GM23338 (cell line): ENCODE measurements around the gene VAX1. TPM values are rescaled to one million over a fixed set of nuclear protein-coding genes. Genes with fewer than 3 reads are reported as not detected.

ENCODE experiments used
- ATAC-seq: fragments of 200-7000 bp; cut with Tn5 transposase; 3 replicates; pipeline ENCODE4 v1.9.1; 2020
- DNase-seq: peaks from one replicate; pipeline ENCODE4 v3.0.0-alpha.2; 2015; ENCODE audit warnings: low spot score
- H2AFZ ChIP-seq: fragments of 200-600 bp; sonication (generic); 2 replicates; pipeline ENCODE4 v1.8.0; 2016; ENCODE audit warnings: antibody characterized with exemption, mild to moderate bottlenecking, moderate library complexity
- H3F3A ChIP-seq: fragments of 200-600 bp; sonication (generic); replicated peaks from 2 replicates; pipeline ENCODE4 v1.8.0; 2017; ENCODE audit warnings: antibody characterized with exemption, mixed run types, low read depth
- H3K27ac ChIP-seq: fragments of 200-600 bp; sonication (generic); 2 replicates; pipeline ENCODE4 v1.6.1; 2016; ENCODE audit warnings: low read depth
- H3K27me3 ChIP-seq: fragments of 200-600 bp; sonication (generic); 2 replicates; pipeline ENCODE4 v1.8.0; 2016; ENCODE audit warnings: mild to moderate bottlenecking, mixed run types, moderate library complexity; ENCODE audit not compliant: insufficient read depth
- H3K36me3 ChIP-seq: fragments of 200-600 bp; sonication (generic); 2 replicates; pipeline ENCODE4 v1.8.0; 2016; ENCODE audit warnings: mild to moderate bottlenecking; ENCODE audit not compliant: insufficient read depth
- H3K4me1 ChIP-seq: fragments of 200-600 bp; sonication (generic); 2 replicates; pipeline ENCODE4 v1.8.0; 2016; ENCODE audit warnings: mild to moderate bottlenecking, moderate library complexity; ENCODE audit not compliant: insufficient read depth
- H3K4me2 ChIP-seq: fragments of 200-600 bp; sonication (generic); 2 replicates; pipeline ENCODE4 v1.7.1; 2017; ENCODE audit warnings: mixed run types
- H3K4me3 ChIP-seq: fragments of 200-600 bp; sonication (generic); 2 replicates; pipeline ENCODE4 v1.6.1; 2016; ENCODE audit warnings: mixed run types
- H3K79me2 ChIP-seq: fragments of 200-600 bp; sonication (generic); replicated peaks from 2 replicates; pipeline ENCODE4 v1.8.0; 2017; ENCODE audit warnings: mild to moderate bottlenecking; ENCODE audit not compliant: insufficient read depth
- H3K9me2 ChIP-seq: fragments of 200-600 bp; sonication (generic); 2 replicates; pipeline ENCODE4 v1.8.0; 2017; ENCODE audit not compliant: insufficient read depth
- H4K20me1 ChIP-seq: fragments of 200-600 bp; sonication (generic); replicated peaks from 2 replicates; pipeline ENCODE4 v1.8.0; 2017; ENCODE audit warnings: mild to moderate bottlenecking; ENCODE audit not compliant: insufficient read depth
- H3K27ac Mint-ChIP-seq: 2 replicates; pipeline ENCODE4 v1.8.0; 2020; ENCODE audit warnings: inconsistent platforms, mild to moderate bottlenecking, moderate library complexity, mixed read lengths
- H3K27me3 Mint-ChIP-seq: 3 replicates; pipeline ENCODE4 v1.8.0; 2022; ENCODE audit warnings: low read depth, mild to moderate bottlenecking, moderate library complexity, mixed read lengths, inconsistent platforms; ENCODE audit not compliant: insufficient read depth, poor library complexity
- H3K36me3 Mint-ChIP-seq: 3 replicates; pipeline ENCODE4 v1.8.0; 2021; ENCODE audit warnings: low read depth, mild to moderate bottlenecking, inconsistent platforms, moderate library complexity, mixed read lengths
- H3K4me1 Mint-ChIP-seq: 3 replicates; pipeline ENCODE4 v1.8.0; 2020; ENCODE audit warnings: mild to moderate bottlenecking, inconsistent platforms, mixed read lengths
- H3K4me3 Mint-ChIP-seq: 3 replicates; pipeline ENCODE4 v1.8.0; 2021; ENCODE audit warnings: moderate library complexity, mild to moderate bottlenecking, inconsistent platforms, mixed read lengths
- H3K9me3 Mint-ChIP-seq: 3 replicates; pipeline ENCODE4 v1.8.0; 2020; ENCODE audit warnings: moderate library complexity, mild to moderate bottlenecking, inconsistent platforms, mixed read lengths
- CREB1 ChIP-seq: fragments of 250-450 bp; sonication (Bioruptor Pico); IDR thresholded peaks from 2 replicates; pipeline ENCODE4 v1.5.0; 2020; ENCODE audit warnings: low read depth, mild to moderate bottlenecking, moderate library complexity
- CTCF ChIP-seq, 2 experiments: fragments of 200-600 bp in 1 of 2; sonication (generic) in 1 of 2; conservative IDR thresholded peaks; 2 replicates each; pipeline versions ENCODE4 v1.5.1 to v1.6.1; 2016 to 2017; ENCODE audit warnings: antibody characterized with exemption in 2 of 2, low read depth in 2 of 2, mild to moderate bottlenecking in 2 of 2, moderate library complexity in 1 of 2
- ETS1 ChIP-seq: IDR thresholded peaks from 2 replicates; pipeline ENCODE4 v1.6.1; 2016; ENCODE audit warnings: antibody characterized with exemption
- EZH2 ChIP-seq: fragments of 200-600 bp; sonication (generic); IDR thresholded peaks from one replicate; pipeline ENCODE4 v1.8.0; 2017; ENCODE audit warnings: antibody characterized with exemption, mild to moderate bottlenecking, low read depth; ENCODE audit not compliant: unreplicated experiment
- EZH2phosphoT487 ChIP-seq: fragments of 200-600 bp; sonication (generic); IDR thresholded peaks from one replicate; pipeline ENCODE4 v1.8.1; 2018; ENCODE audit warnings: antibody characterized with exemption; ENCODE audit not compliant: unreplicated experiment
- JUNB ChIP-seq: IDR thresholded peaks from one replicate; pipeline ENCODE4 v1.6.1; 2016; ENCODE audit warnings: antibody characterized with exemption; ENCODE audit not compliant: unreplicated experiment
- NANOG ChIP-seq: IDR thresholded peaks from 2 replicates; pipeline ENCODE4 v1.6.1; 2016; ENCODE audit warnings: antibody characterized with exemption, borderline replicate concordance
- POLR2AphosphoS5 ChIP-seq: IDR thresholded peaks from 2 replicates; pipeline ENCODE4 v1.6.1; 2016; ENCODE audit warnings: antibody characterized with exemption, low read depth
- REST ChIP-seq: IDR thresholded peaks from one replicate; pipeline ENCODE4 v1.6.1; 2018; ENCODE audit warnings: antibody characterized with exemption; ENCODE audit not compliant: unreplicated experiment
- STAT1 ChIP-seq: IDR thresholded peaks from one replicate; pipeline ENCODE4 v1.6.1; 2016; ENCODE audit warnings: antibody characterized with exemption; ENCODE audit not compliant: unreplicated experiment
- ZNF114 ChIP-seq: fragments of 250-450 bp; sonication (Bioruptor Pico); IDR thresholded peaks from 2 replicates; pipeline ENCODE4 v1.5.0; 2020; ENCODE audit warnings: mild to moderate bottlenecking, moderate library complexity
- ZNF331 ChIP-seq: fragments of 250-450 bp; sonication (Bioruptor Pico); IDR thresholded peaks from 2 replicates; pipeline ENCODE4 v1.5.0; 2020; ENCODE audit warnings: low read depth, mild to moderate bottlenecking, moderate library complexity
- ZNF462 ChIP-seq: fragments of 250-450 bp; sonication (Bioruptor Pico); IDR thresholded peaks from 2 replicates; pipeline ENCODE4 v1.5.0; 2020; ENCODE audit warnings: mild to moderate bottlenecking, moderate library complexity
- polyA plus RNA-seq: library from polyadenylated mRNA; unstranded; fragments of >200 nt; fragmentation: Nextera tagmentation; extraction: Ambion mirVana; gene quantifications from 2 replicates; pipeline ENCODE4 v1.2.1, GENCODE V29; 2016
- total RNA-seq: library from RNA; depleted of rRNA; stranded (reverse); fragments of >200 nt; shearing (Covaris generic); gene quantifications from 2 replicates; pipeline ENCODE4 v1.2.3, GENCODE V29; 2014

The VAX1 gene
- total and polyA plus RNA-seq, 2 experiments from 2014 or later, result not detected

GRCh38 chr10:117134306-117135025 is 3.6 kb downstream of the VAX1 start:
- H3K27ac ChIP-seq, result no peak overlapping the region
- peak overlapping the region; percentile 81 for H3K4me2 ChIP-seq
- TF ChIP-seq EZH2, result peak; percentile 92
- no peak for TF ChIP-seq ETS1
- TF ChIP-seq REST, result no peak
- TF ChIP-seq EZH2phosphoT487, result peak; percentile 68
- no peak for TF ChIP-seq ZNF331 (CRISPR knock-in tag)
- no peak for TF ChIP-seq ZNF462 (CRISPR knock-in tag)
- TF ChIP-seq ZNF114, result no peak
- no peak for TF ChIP-seq JUNB
- TF ChIP-seq STAT1, result no peak
- peak in 1 of 2 experiments; percentile 9; a peak in 1 of 4 replicates for TF ChIP-seq CTCF (conservative IDR thresholded peaks at IDR 0.05; ENCODE audit: low read depth in 2 of 2)
- no peak for TF ChIP-seq POLR2AphosphoS5
- TF ChIP-seq CREB1, result no peak
- TF ChIP-seq NANOG, result no peak
- H4K20me1 ChIP-seq, result peaks cover 10% of the 10 kb centered on the region; the same call in 1 of the 2 replicates
- H3K4me3 ChIP-seq, result peak overlapping the region; percentile 51
- peaks cover 98% of the 10 kb centered on the region for H3K27me3 ChIP-seq
- Mint-ChIP-seq H3K27ac (no peak overlapping the region), H3K4me3 (peak overlapping the region; percentile 61), H3K9me3 (peaks cover 7% of the 10 kb centered on the region; the same call in 2 of the 3 replicates), H3K27me3 (peaks cover 94% of the 10 kb centered on the region), H3K4me1 (peaks cover 62% of the 10 kb centered on the region), H3K36me3 (peaks cover 3% of the 10 kb centered on the region; the same call in 1 of the 3 replicates)
- ATAC-seq (peak; percentile 5), DNase-seq (peak; percentile 56)
- peak overlapping the region; percentile 76; the same call in 1 of the 2 replicates for H2AFZ ChIP-seq
- H3K79me2 ChIP-seq, result no peaks in the 10 kb centered on the region
- no peaks in the 10 kb centered on the region for H3K9me2 ChIP-seq
- H3F3A ChIP-seq, result peaks cover 47% of the 10 kb centered on the region
- peaks cover 71% of the 10 kb centered on the region for H3K4me1 ChIP-seq
- no peaks in the 10 kb centered on the region for H3K36me3 ChIP-seq
